OCI-LY1 (cell line): Measurements from ENCODE around the gene KCNC4.

Source experiments
- H2AFZ ChIP-seq: fragments of 200-600 bp; sonication (generic), shearing (Covaris generic); 2 replicates; pipeline ENCODE4 v1.6.0; 2014; ENCODE audit warnings: antibody characterized with exemption, mild to moderate bottlenecking, low read length
- H3F3A ChIP-seq: fragments of 200-600 bp; sonication (generic), shearing (Covaris generic); 2 replicates; pipeline ENCODE4 v1.6.0; 2014; ENCODE audit warnings: mild to moderate bottlenecking, antibody characterized with exemption, low read length, moderate library complexity; ENCODE audit not compliant: insufficient read depth
- H3K27ac ChIP-seq: fragments of 200-600 bp; sonication (generic); 2 replicates; pipeline ENCODE4 v1.5.1; 2014; ENCODE audit warnings: low read length, mixed run types, mild to moderate bottlenecking, low read depth; ENCODE audit not compliant: poor library complexity, severe bottlenecking
- H3K27me3 ChIP-seq: fragments of 200-600 bp; sonication (generic); 2 replicates; pipeline ENCODE4 v1.6.0; 2014; ENCODE audit warnings: antibody characterized with exemption, mild to moderate bottlenecking, low read length, moderate library complexity; ENCODE audit not compliant: insufficient read depth
- H3K36me3 ChIP-seq: fragments of 200-600 bp; sonication (generic); 2 replicates; pipeline ENCODE4 v1.6.1; 2014; ENCODE audit warnings: mild to moderate bottlenecking, antibody characterized with exemption, low read length, moderate library complexity, mixed read lengths; ENCODE audit not compliant: insufficient read depth
- H3K4me1 ChIP-seq: fragments of 200-600 bp; sonication (generic); 2 replicates; pipeline ENCODE4 v1.5.1; 2014; ENCODE audit warnings: mild to moderate bottlenecking, low read length, moderate library complexity; ENCODE audit not compliant: insufficient read depth, severe bottlenecking
- H3K4me2 ChIP-seq: fragments of 200-600 bp; sonication (generic), shearing (Covaris generic); 2 replicates; pipeline ENCODE4 v1.6.1; 2014; ENCODE audit warnings: low read length
- H3K4me3 ChIP-seq: fragments of 200-600 bp; sonication (generic); 2 replicates; pipeline ENCODE4 v1.5.1; 2014; ENCODE audit warnings: low read length, low read depth, mild to moderate bottlenecking, mixed read lengths; ENCODE audit not compliant: poor library complexity, severe bottlenecking
- H3K79me2 ChIP-seq: fragments of 200-600 bp; shearing (Covaris generic); 2 replicates; pipeline ENCODE4 v1.6.1; 2016; ENCODE audit warnings: mixed run types, low read length, mixed read lengths; ENCODE audit not compliant: insufficient read depth
- H3K9ac ChIP-seq: fragments of 200-600 bp; sonication (generic), shearing (Covaris generic); 2 replicates; pipeline ENCODE4 v1.6.1; 2014; ENCODE audit warnings: mild to moderate bottlenecking, low read length, mixed read lengths
- H3K9me2 ChIP-seq: fragments of 200-600 bp; sonication (generic), shearing (Covaris generic); 2 replicates; pipeline ENCODE4 v1.6.1; 2014; ENCODE audit warnings: low read depth, mild to moderate bottlenecking, low read length, mixed read lengths
- H3K9me3 ChIP-seq: fragments of 200-600 bp; shearing (Covaris generic); 2 replicates; pipeline ENCODE4 v1.6.1; 2014; ENCODE audit warnings: low read length, mixed read lengths
- H4K20me1 ChIP-seq: fragments of 200-600 bp; sonication (generic), shearing (Covaris generic); 2 replicates; pipeline ENCODE4 v1.6.0; 2016; ENCODE audit warnings: mild to moderate bottlenecking, low read length; ENCODE audit not compliant: insufficient read depth
- CTCF ChIP-seq: fragments of 200-600 bp; sonication (generic), shearing (Covaris generic); IDR thresholded peaks from 2 replicates; pipeline ENCODE4 v1.5.1; 2017; ENCODE audit warnings: mild to moderate bottlenecking, antibody characterized with exemption, low read length, moderate library complexity, mixed read lengths
- EZH2 ChIP-seq: fragments of 200-600 bp; sonication (generic), shearing (Covaris generic); IDR thresholded peaks from 2 replicates; pipeline ENCODE4 v1.8.0; 2017; ENCODE audit warnings: borderline replicate concordance, mixed run types, mild to moderate bottlenecking, antibody characterized with exemption, low read length, moderate library complexity, mixed read lengths

The KCNC4 gene

GRCh38 chr1:110206261-110206920 lies 3.7 kb upstream of the KCNC4 start:
- H3K9me2 ChIP-seq, result no peaks in the 10 kb centered on the region
- no peak for TF ChIP-seq EZH2
- no peak for TF ChIP-seq CTCF
- H3F3A ChIP-seq, result no peaks in the 10 kb centered on the region
- no peak overlapping the region for H3K27ac ChIP-seq
- H2AFZ ChIP-seq, result no peak overlapping the region
- peaks cover 6% of the 10 kb centered on the region; the same call in 1 of the 2 replicates for H3K27me3 ChIP-seq
- H3K4me3 ChIP-seq, result no peak overlapping the region
- no peaks in the 10 kb centered on the region for H4K20me1 ChIP-seq
- H3K36me3 ChIP-seq, result no peaks in the 10 kb centered on the region
- no peaks in the 10 kb centered on the region for H3K79me2 ChIP-seq
- peaks cover 19% of the 10 kb centered on the region for H3K4me1 ChIP-seq
- no peak overlapping the region for H3K4me2 ChIP-seq
- no peaks in the 10 kb centered on the region for H3K9me3 ChIP-seq
- H3K9ac ChIP-seq, result no peak overlapping the region

GRCh38 chr1:110207831-110208230 lies 2.3 kb upstream of the KCNC4 start:
- H4K20me1 ChIP-seq, result no peaks in the 10 kb centered on the region
- H3K27me3 ChIP-seq, result peaks cover 16% of the 10 kb centered on the region; the same call in 1 of the 2 replicates
- H3K4me3 ChIP-seq, result no peak overlapping the region
- no peaks in the 10 kb centered on the region for H3K79me2 ChIP-seq
- no peak overlapping the region; the same call in 1 of the 2 replicates for H3K9ac ChIP-seq
- no peaks in the 10 kb centered on the region for H3K9me3 ChIP-seq
- no peak overlapping the region for H3K27ac ChIP-seq
- TF ChIP-seq EZH2 (no peak), CTCF (peak; percentile 85)
- H2AFZ ChIP-seq, result no peak overlapping the region
- H3K4me2 ChIP-seq, result no peak overlapping the region
- no peaks in the 10 kb centered on the region for H3K9me2 ChIP-seq
- H3K36me3 ChIP-seq, result no peaks in the 10 kb centered on the region
- H3K4me1 ChIP-seq, result peaks cover 27% of the 10 kb centered on the region
- no peaks in the 10 kb centered on the region for H3F3A ChIP-seq

- H3F3A ChIP-seq, result no peaks in the 10 kb centered on the region
- peak overlapping the region; percentile 57; the same call in 1 of the 2 replicates for H3K9ac ChIP-seq
- no peaks in the 10 kb centered on the region for H3K9me3 ChIP-seq
- TF ChIP-seq EZH2 (no peak), CTCF (no peak)
- H3K36me3 ChIP-seq, result no peaks in the 10 kb centered on the region
- H3K4me1 ChIP-seq, result peaks cover 22% of the 10 kb centered on the region
- no peaks in the 10 kb centered on the region for H4K20me1 ChIP-seq
- no peaks in the 10 kb centered on the region for H3K9me2 ChIP-seq
- H3K27ac ChIP-seq, result no peak overlapping the region
- peak overlapping the region; percentile 66 for H3K4me3 ChIP-seq
- H3K4me2 ChIP-seq, result peak overlapping the region; percentile 83
- no peaks in the 10 kb centered on the region for H3K79me2 ChIP-seq
- no peak overlapping the region for H2AFZ ChIP-seq
- peaks cover 16% of the 10 kb centered on the region; the same call in 1 of the 2 replicates for H3K27me3 ChIP-seq
These were observed 1.0 kb upstream of the KCNC4 start for GRCh38 chr1:110208916-110209645.
